ENCODE data around the gene ZNF860.
"Not testable (repeated sequence)": the region's sequence is repeated elsewhere in the genome, so short reads cannot be mapped to it uniquely, and the experiment has no call there.

ZNF860 gene

GRCh38 chr3:31962801-31963205 lies 18.7 kb upstream of the ZNF860 start:
- no peak for ATAC-seq

GRCh38 chr3:31966978-31967591 lies 14.5 kb upstream of the ZNF860 start:
- ATAC-seq, result no peak

GRCh38 chr3:31967592-31967991 lies 14.0 kb upstream of the ZNF860 start:
- ATAC-seq, result no peak

DNA sequence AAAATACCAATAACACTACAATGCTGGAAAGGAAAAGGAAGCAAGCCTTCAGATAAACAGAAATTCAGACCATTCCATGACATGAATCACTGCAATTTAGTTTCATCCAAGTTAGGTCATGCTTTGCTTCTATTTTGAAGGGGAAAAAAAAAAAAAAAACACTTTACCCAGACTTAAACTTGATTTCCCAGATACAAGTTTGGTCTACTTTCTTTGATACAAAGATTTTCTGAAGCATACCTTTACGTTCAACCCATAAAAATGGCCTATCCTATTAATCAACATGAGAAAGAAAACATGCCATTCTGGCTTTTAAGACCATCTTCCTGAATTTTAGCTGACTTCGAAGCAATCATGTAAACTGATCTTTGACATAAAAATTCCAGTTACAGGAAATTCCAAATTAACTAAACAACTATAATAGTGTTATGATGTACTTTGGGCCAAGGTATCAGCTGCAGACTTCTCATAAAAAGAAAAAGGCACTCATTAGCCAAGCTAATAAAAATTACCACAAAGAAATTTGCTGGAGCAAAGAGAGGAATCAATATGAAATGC lies 13.1 kb upstream of the ZNF860 start:
- no peak for ATAC-seq

GRCh38 chr3:31968927-31969418 lies 12.6 kb upstream of the ZNF860 start:
- no peak for ATAC-seq

DNA sequence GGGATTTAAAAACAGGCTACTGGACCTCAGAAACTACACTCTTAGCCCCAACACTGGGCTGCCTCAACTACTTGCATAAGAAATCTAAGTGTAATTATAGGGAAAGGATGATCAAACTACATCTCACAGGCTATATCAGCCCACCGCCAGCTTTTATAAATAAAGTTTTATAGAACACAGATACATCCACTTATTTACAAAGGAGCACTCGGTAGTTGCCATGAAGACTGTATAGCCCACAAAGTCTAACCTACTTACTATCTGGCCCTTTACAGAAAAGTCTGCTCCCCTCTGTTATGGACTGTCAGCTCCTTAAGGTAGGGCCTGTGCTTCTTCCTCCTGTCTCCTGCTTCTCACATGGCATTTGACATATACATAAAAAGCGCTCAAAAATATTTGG lies 9.9 kb upstream of the ZNF860 start:
- ATAC-seq, result no peak

GRCh38 chr3:31973081-31973480 lies 8.5 kb upstream of the ZNF860 start:
- ATAC-seq, result no peak

DNA sequence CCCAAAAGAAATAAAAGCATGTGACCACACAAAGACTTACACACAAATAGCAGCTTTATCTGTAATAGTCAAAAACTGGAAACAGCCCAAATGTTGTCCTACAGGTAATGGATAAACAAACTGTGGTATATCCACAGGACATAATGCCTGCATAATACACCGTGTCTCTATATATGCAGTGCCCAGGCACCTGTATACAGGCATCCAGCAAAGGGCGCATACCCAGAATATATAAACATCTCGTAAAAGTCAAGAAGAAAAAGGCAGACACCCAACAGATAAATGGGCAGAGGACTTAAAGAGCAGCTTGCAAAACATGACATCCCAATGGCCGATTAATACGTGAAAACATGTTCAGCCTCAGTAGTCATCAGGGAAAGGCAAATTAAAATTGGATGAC lies 7.7 kb upstream of the ZNF860 start:
- no peak for ATAC-seq

DNA sequence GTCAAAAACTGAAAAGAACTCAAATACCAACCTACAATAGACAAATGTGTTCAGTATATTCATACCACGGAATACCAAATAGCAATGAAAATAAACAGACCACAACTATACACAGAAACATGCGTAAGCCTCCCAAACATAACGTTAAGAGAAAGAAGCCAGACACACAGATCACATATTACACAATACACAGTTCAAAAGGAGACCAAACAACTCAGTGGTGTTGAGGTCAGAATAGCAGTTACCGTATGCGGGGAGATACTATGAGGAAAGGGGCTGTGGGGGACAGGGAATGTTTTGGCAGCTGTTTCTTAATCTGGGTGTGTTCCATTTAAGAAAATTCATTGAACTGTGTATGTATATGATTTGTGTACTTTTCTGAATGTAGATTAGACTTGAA lies 7.1 kb upstream of the ZNF860 start:
- ATAC-seq, result no peak

DNA sequence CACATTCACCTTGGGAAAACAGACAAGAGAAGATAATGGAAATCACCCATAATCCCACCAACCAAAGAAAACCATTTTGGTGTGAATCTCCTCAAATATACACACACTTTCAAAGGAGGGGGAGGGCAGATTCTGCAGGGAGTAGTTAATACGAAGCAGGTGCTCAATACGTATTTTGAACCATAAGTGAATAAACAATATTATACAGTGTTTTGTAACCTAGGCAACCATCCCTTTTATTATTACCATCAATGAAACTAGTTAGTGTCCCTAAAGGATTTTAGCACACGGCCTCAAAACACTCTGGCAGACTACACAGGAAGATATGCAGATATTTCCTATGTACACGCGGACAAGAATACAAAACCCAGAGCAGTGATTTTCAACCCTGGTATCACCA lies 6.6 kb upstream of the ZNF860 start:
- ATAC-seq, result no peak

GRCh38 chr3:31976302-31976701 lies 5.2 kb upstream of the ZNF860 start:
- no peak for ATAC-seq

DNA sequence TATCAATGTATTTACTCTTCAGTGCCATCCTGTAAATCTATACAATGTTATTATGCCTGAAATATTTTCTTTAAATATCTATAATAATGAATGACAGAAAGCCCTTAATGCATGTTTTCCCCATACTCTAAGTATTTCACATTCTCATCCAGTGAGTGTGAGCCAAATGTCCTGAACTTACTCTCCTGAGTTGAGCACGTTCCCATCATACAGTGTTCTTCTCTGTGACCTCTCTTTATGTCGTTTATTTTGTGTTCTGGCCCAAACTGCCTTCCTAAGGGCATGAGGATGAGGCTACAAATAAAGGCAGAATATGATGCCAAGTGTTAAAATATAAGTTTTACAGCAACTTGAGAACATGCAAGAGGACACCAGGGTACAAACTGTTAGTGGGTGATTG lies 3.8 kb upstream of the ZNF860 start:
- no peak for ATAC-seq

DNA sequence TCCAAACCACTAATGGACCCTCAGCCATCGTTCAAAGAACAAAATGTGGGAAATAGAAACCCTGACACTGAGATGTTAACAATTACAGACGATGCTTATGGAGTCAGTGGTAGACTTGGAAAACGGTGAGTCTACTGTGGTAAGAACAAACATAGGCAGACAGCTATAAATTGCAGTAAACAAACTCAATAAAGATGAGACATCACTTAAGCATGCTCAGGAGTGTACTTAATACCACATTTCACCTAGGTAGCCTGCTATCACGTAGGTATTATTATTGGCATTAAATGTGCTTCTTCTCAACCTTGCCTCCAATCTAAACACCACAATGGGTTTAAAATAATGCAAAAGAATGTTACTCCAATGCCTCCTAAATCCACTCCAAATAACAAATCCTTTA lies 3.0 kb upstream of the ZNF860 start:
- no peak for ATAC-seq

- peak; percentile 61 to 68 for ATAC-seq
These were observed 2.4 kb upstream of the ZNF860 start for GRCh38 chr3:31979001-31979697.

DNA sequence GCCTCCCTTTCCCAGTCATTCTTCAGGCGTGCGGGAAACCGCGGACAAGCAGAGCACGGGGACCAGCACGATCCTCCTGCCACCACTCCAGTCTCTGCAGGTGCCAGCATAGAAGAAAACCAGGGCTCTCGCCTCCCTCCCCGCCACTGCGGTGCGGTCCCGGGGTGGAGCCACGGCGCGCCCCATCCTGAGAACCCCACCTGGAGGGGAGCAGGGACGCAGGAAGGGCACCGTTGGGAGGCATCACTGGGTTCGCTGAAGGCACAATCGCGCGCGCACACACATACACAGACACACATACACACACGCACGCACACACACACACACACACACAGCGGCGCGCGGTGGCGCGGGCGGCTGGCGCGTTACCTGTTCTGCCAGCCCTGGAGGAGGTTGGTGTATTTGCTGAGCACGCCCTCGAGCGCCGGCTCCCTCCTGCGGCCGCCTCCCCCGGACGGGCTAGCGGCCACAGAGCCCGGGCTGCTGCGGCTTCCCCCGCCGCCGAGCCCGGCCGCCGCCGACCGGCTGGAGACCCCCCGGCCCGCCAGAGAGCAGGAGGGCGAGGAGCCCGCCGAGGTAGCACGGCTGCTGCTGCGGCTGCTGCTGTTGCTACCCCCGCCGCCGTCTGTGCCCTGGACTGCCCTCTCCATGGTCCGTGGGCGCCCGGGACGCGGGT lies 882 bp upstream of the ZNF860 start:
- peak; percentile 21 to 27 for ATAC-seq

- no peak for ATAC-seq
These were observed 2.8 kb downstream of the ZNF860 start for GRCh38 chr3:31984321-31984720.

DNA sequence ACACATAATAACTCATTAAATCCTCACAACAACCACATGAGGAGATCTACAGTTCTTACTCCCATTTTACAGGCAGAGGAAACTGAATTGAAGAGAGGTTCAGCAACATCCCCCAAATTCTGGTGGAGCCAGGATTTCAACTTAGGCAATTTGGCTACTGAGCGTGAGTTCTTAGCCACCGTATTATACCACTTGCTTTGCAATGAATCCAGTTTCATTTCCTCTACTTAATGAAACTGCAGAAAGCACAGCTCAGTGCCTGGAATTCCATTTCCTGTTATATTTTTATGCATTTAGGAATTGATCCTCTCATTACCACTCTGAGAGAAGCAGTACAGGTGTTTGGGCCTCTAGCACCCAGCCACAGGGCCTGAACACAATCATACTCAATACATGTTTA lies 4.3 kb downstream of the ZNF860 start:
- ATAC-seq, result no peak

GRCh38 chr3:31988271-31988670 lies 6.7 kb downstream of the ZNF860 start:
- ATAC-seq, result no peak

- ATAC-seq, result not testable (repeated sequence)
These were observed 11.4 kb downstream of the ZNF860 start for GRCh38 chr3:31992995-31993394.

GRCh38 chr3:31993843-31994242 lies 12.3 kb downstream of the ZNF860 start:
- no peak for ATAC-seq

- ATAC-seq, result not testable (repeated sequence)
These were observed 13.5 kb downstream of the ZNF860 start for GRCh38 chr3:31995026-31995425.

DNA sequence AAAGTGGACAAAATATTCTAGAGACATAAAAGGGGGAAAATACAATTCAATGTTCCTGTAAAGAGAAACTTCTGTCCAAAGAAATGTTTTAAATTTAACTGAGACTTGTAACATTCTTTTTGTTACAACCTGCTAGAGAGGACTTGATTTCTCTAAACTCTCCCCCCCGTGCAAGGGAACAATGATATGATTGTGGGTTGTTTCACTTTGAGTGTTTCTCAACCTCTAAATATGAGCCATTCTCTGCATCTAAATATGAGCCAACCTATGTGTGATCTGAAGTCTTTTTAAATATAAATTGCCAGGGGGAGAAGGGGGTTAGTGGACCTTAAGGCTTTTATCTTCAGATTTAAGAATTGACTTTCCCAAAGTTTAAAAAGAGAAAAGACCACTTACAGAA lies 14.6 kb downstream of the ZNF860 start:
- ATAC-seq, result no peak

DNA sequence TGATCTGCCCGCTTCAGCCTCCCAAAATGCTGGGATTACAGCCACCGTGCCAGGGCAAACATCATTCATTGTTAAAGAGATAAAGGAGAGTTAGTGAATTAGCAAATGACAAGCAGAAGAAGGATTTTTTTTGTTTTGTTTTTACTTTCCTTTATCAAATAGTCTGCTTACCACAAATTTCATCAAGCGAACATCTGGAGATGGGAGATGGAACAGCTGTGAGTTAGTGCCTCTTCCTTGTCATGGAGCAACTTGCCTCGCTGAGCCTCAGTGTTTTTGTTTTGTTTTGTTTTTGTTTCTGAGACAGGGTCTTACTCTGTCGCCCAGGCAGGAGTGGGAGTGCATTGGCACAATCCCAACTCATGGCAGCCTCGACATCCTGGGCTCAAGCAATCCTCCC lies 15.9 kb downstream of the ZNF860 start:
- no peak for ATAC-seq

Measured in activated CD4-positive, CD25-positive, alpha-beta regulatory T cell treated with anti-CD3 and anti-CD28 coated beads, Interleukin-2, amount 50 U/mL, for 24 hours (primary cell).